GM10266 (cell line): ENCODE results near the gene ZNF689.
"Not testable (repeated sequence)": the region's sequence is repeated elsewhere in the genome, so short reads cannot be mapped to it uniquely, and the experiment has no call there.

Experiments used
- DNase-seq: peaks from one replicate; pipeline ENCODE4 v3.0.0; 2012; ENCODE audit errors: extremely low spot score
- TF ChIP-seq, protein P1 (sequence below): IDR thresholded peaks from 2 replicates; pipeline ENCODE4 v1.5.1; 2012; ENCODE audit warnings: mild to moderate bottlenecking, low read depth; ENCODE audit not compliant: control insufficient read depth, insufficient read depth; ENCODE audit errors: missing control alignments

ZNF689 gene

DNA sequence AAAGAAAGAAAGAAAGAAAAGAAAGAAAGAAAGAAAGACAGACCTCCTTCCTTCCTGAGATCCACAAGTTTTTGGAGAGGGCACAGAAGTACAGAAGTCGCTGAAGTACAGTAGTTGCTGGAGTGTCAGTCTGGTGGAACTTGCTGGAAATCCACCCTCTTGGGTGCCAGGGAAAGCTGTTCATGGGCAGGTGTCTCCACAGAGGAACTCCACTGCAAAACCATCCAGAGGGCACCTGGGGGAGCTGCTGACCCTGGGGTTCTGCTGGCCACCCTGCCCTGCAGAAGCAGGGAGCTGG lies 37.0 kb upstream of the ZNF689 start:
- no peak for DNase-seq

DNA sequence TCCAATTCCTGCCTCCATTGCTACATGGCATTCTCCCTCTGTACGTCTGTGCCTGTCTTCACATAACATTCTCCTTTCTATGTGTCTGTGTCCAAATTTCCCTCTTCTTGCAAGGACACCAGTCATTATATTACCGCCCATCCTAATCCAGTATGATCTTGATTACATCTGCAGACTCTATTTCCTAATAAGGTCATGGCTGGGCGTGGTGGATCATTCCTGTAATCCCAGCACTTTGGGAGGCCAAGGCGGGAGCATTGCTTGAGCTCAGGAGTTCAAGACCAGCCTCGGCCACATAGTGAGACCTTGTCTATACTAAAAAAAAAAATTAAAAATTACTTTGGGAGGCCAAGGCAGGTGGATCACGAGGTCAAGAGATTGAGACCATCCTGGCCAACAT lies 35.5 kb upstream of the ZNF689 start:
- TF ChIP-seq, protein P1, sequence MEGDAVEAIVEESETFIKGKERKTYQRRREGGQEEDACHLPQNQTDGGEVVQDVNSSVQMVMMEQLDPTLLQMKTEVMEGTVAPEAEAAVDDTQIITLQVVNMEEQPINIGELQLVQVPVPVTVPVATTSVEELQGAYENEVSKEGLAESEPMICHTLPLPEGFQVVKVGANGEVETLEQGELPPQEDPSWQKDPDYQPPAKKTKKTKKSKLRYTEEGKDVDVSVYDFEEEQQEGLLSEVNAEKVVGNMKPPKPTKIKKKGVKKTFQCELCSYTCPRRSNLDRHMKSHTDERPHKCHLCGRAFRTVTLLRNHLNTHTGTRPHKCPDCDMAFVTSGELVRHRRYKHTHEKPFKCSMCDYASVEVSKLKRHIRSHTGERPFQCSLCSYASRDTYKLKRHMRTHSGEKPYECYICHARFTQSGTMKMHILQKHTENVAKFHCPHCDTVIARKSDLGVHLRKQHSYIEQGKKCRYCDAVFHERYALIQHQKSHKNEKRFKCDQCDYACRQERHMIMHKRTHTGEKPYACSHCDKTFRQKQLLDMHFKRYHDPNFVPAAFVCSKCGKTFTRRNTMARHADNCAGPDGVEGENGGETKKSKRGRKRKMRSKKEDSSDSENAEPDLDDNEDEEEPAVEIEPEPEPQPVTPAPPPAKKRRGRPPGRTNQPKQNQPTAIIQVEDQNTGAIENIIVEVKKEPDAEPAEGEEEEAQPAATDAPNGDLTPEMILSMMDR, result no peak
- DNase-seq, result no peak

More for the DNA sequence above, 37.0 kb upstream of the ZNF689 start:
- TF ChIP-seq, protein P1, result no peak

DNA sequence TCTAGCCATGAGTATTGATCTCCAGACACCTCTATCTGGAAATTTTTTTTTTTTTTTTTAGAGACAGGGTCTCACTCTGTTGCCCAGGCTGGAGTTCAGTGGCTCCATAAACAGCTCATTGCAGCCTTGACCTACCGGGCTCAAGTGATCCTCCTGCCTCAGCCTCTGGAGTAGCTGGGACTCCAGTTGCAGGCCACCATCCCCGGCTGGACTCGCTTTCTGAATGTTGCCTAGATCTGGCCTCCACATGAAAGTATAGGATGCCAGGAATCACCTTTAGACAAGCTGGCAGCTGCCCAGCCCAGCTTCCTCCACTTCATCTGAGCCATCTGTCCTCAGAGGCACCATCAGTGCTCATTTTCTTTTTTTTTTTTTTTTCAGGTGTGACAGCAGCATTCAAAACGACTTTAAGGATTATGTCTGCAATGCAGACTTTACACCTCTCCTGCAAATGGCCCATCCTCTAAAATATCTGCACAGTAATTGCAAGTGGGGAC lies 34.2 kb upstream of the ZNF689 start:
- TF ChIP-seq, protein P1, result no peak
- no peak for DNase-seq

DNA sequence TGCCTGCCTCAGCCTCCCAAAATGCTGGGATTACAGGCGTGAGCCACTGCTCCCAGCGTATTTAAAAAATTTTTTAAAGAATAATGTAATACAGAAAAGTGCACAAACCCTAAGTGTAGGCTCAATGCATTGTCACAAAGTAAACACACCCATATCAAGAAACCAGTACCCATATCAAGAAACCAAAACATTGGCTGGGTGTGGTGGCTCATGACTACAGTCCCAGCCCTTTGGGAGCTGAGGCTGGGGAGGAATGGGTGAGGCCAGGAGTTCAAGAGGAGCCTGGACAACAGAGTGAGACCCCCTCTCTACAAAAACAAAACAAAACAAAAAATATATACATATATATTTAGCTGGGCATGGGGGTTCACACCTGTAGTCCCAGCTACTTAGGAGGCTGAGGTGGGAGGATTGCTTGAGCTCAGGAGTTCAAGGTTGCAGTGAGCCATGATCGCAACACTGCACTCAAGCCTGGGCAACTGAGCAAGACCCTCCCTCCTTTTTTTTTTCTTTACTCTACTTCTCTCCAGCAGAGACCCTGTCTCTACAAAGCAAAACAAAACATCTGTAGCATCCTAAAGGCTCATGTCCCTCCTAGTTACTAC lies 31.3 kb upstream of the ZNF689 start:
- DNase-seq, result no peak
- TF ChIP-seq, protein P1, result no peak

DNA sequence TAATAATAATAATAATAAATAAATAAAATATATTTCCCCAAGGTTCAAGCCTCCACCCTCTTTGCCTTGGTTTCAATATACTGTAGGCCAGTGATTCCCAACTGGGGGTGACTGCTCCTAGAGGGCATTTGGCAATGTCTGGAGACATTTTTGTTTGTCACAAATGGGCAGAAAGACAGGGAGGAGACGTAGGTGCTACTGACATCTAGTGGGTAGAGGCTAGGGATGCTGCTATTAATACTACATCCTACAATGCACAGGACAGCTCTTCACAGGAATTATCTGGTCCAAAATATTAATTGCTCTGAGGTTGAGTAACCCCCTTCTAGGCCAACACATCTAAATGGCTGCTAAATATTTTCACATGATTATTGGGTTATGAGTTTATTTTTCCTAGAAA lies 27.8 kb upstream of the ZNF689 start:
- DNase-seq, result no peak
- TF ChIP-seq, protein P1, result peak; percentile 60

DNA sequence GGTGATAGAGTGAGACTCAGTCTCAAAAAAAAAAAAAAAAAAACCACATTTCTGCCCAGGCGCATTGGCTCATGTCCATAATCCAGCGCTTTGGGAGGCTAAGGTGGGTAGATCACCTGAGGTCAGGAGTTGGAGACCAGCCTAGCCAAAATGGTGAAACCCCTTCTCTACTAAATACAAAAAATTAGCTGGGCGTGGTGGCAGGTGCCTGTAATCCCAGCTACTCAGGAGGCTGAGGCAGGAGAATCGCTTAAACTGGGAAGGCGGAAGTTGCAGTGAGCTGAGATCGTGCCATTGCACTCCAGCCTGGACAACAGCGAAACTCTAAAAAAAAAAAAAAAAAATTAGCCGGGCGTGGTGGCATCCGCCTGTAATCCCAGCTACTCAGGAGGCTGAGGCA lies 26.9 kb upstream of the ZNF689 start:
- not testable (repeated sequence) for DNase-seq

DNA sequence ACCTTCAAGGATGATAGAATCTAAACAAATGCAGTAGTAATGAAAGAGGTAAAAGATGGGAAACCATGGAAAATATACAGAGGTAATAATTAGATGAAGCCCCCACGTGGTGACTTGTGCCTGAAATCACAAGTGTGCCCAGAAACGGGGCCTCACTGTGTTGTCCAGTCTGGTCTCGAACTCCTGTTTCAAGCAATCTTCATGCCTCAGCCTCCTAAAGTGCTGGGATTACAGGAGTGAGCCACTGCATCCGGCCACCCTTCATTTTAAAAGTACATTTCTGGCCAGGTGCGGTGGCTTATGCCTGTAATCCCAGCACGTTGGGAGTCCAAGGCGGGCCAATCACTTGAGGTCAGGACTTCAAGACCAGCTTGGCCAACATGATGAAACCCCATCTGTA lies 26.4 kb upstream of the ZNF689 start:
- DNase-seq, result no peak
- TF ChIP-seq, protein P1, result no peak

DNA sequence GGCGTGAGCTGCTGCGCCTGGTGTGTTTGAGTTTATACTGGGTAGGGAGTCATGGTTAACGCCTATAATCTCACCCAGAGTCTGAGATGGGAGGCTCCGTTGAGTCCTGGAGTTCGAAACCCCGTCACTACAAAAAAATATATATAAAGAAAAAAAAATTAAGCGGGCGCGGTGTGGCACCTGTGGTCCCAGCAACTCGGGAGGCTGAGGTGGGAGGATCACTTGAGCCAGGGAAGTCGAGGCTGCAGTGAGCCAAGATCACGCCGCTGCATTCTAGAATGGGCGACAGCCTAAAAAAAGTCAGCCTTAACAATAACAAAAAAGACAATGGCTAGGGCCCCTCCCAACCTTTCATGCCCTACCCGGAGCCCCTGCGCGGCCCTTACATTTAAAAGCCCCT lies 23.3 kb upstream of the ZNF689 start:
- DNase-seq, result no peak

DNA sequence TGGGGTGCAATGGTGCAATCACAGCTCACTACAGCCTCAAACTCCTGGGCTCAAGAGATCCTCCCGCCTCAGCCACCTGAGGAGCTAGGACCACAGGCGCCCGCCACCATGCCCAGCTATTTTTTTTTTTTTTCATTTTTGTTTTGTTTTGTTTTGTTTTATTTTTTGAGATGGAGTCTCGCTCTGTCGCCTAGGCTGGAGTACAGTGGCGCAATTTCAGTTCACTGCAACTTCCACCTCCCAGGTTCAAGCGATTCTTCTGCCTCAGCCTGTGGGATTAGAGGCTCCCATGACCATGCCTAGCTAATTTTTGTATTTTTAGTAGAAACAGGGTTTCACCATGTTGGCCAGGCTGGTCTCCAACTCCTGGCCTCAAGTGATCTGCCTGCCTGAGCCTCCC lies 22.3 kb upstream of the ZNF689 start:
- not testable (repeated sequence) for DNase-seq

More for the DNA sequence above, 23.3 kb upstream of the ZNF689 start:
- TF ChIP-seq, protein P1, result no peak
